Mucosa of stomach (tissue), 1 donor: Measurements from ENCODE around the gene LENEP.

Experiments used
- H3K27me3 ChIP-seq: one replicate; pipeline ENCODE4 v1.7.0; 2013; ENCODE audit warnings: mild to moderate bottlenecking, low read length; ENCODE audit not compliant: control insufficient read depth, insufficient read depth
- H3K36me3 ChIP-seq: one replicate; pipeline ENCODE4 v1.7.0; 2013; ENCODE audit warnings: low read length; ENCODE audit not compliant: control insufficient read depth, insufficient read depth
- H3K4me1 ChIP-seq: one replicate; pipeline ENCODE4 v1.7.0; 2013; ENCODE audit warnings: mild to moderate bottlenecking, low read length; ENCODE audit not compliant: control insufficient read depth, insufficient read depth
- H3K4me3 ChIP-seq: one replicate; pipeline ENCODE4 v1.7.0; 2013; ENCODE audit warnings: low read length
- H3K9ac ChIP-seq: one replicate; pipeline ENCODE4 v1.7.0; 2013; ENCODE audit warnings: mild to moderate bottlenecking, low read length, moderate library complexity
- H3K9me3 ChIP-seq: one replicate; pipeline ENCODE4 v1.7.0; 2013; ENCODE audit warnings: mild to moderate bottlenecking, low read length, moderate library complexity; ENCODE audit not compliant: control insufficient read depth
- donor health status: Pancreatic carcinoma.

The LENEP gene

GRCh38 chr1:155022136-155022926, 28.9 kb downstream of the LENEP start:
- H3K9me3 ChIP-seq = no peaks in the 10 kb centered on the region
- no peak overlapping the region for H3K9ac ChIP-seq
- H3K27me3 ChIP-seq = no peaks in the 10 kb centered on the region
- H3K4me3 ChIP-seq = no peak overlapping the region
- peaks cover 24% of the 10 kb centered on the region for H3K4me1 ChIP-seq
- peaks cover 8% of the 10 kb centered on the region for H3K36me3 ChIP-seq

- no peaks in the 10 kb centered on the region for H3K27me3 ChIP-seq
- no peak overlapping the region for H3K4me3 ChIP-seq
- peaks cover 8% of the 10 kb centered on the region for H3K36me3 ChIP-seq
- H3K9ac ChIP-seq = no peak overlapping the region
- H3K9me3 ChIP-seq = no peaks in the 10 kb centered on the region
- peaks cover 20% of the 10 kb centered on the region for H3K4me1 ChIP-seq
Observed at GRCh38 chr1:155022927-155023236, 29.5 kb downstream of the LENEP start.

GRCh38 chr1:155023627-155024026, 30.2 kb downstream of the LENEP start:
- Histone ChIP-seq H3K9ac (no peak overlapping the region), H3K27me3 (no peaks in the 10 kb centered on the region), H3K4me3 (no peak overlapping the region), H3K9me3 (no peaks in the 10 kb centered on the region), H3K36me3 (peaks cover 8% of the 10 kb centered on the region), H3K4me1 (peaks cover 12% of the 10 kb centered on the region)

GRCh38 chr1:155024315-155024714, 30.9 kb downstream of the LENEP start:
- Histone ChIP-seq H3K27me3 (peaks cover 4% of the 10 kb centered on the region), H3K4me3 (no peak overlapping the region), H3K36me3 (peaks cover 8% of the 10 kb centered on the region), H3K4me1 (peaks cover 10% of the 10 kb centered on the region), H3K9ac (no peak overlapping the region), H3K9me3 (no peaks in the 10 kb centered on the region)

DNA sequence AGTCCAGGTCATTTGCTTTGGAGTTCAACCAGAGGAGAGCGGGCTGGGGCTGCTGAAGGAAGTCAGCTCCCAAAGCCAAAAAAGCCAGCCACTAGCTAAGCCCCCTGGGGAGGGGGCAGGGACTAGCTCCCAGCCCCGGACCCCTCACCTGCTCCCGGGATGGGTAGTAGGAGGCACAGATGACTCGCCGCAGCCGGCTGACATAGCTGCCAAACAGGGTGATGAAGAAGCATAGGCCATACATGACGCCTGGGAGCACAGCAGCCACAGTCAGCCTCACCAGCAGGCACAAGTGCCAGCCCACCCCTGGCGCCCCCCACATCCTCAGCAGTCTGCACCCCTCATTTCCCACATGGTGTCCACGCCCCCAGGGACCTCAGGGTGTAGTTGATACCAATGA, 32.8 kb downstream of the LENEP start:
- Histone ChIP-seq H3K9me3 (no peaks in the 10 kb centered on the region), H3K4me1 (peaks cover 10% of the 10 kb centered on the region), H3K27me3 (peaks cover 6% of the 10 kb centered on the region), H3K36me3 (no peaks in the 10 kb centered on the region), H3K9ac (no peak overlapping the region), H3K4me3 (no peak overlapping the region)

DNA sequence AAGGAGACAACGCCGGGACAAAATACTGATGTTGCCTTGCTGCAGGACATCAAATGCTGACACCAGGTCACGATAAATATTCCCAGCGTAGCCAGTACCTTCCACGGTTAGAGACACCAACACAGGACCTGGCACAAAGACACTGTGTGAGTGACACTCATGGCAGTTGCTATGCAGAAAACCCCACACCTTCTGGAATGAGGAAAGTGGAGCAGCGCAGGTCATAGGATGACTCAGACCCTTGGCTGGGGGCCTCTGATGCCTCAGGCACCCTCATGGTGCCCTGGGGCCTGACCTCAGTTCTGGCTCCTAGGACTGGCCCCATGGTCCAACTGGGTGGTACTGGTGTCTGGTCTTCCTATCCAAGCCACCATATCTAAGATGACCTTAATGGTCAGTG, 33.2 kb downstream of the LENEP start:
- Histone ChIP-seq H3K4me3 (no peak overlapping the region), H3K36me3 (no peaks in the 10 kb centered on the region), H3K4me1 (peaks cover 10% of the 10 kb centered on the region), H3K27me3 (peaks cover 6% of the 10 kb centered on the region), H3K9me3 (no peaks in the 10 kb centered on the region), H3K9ac (no peak overlapping the region)

GRCh38 chr1:155029513-155030242, 36.3 kb downstream of the LENEP start:
- Histone ChIP-seq H3K4me3 (no peak overlapping the region), H3K4me1 (no peaks in the 10 kb centered on the region), H3K36me3 (no peaks in the 10 kb centered on the region), H3K9ac (no peak overlapping the region), H3K27me3 (peaks cover 6% of the 10 kb centered on the region), H3K9me3 (no peaks in the 10 kb centered on the region)

DNA sequence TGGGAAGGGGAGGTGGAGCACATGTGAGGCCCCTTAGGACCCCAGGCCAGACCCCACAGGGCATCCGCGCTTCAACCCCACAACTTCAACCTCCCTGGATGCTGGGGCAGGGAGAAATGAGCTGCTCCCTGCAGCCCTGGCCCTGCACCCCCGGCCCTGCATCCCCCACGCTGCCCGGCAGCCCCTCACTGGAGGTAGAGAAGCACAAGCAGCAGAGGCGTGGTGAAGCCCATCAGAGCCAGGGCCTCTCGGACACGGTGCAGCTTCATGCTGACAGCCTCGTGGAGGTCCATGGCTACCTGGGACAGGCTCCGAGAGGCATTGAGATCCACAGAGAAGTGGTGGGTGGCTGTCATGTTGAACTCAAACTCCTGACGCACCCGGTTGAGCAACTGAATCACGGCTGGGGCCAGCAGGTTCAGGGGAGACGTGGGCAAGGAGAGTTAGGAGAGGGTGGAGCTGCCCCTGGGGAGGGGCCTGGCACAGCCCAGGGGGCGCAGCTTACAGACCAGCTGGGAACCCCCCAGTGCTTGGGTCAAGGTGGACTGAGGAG, 36.9 kb downstream of the LENEP start:
- no peaks in the 10 kb centered on the region for H3K9me3 ChIP-seq
- no peaks in the 10 kb centered on the region for H3K4me1 ChIP-seq
- H3K27me3 ChIP-seq = peaks cover 6% of the 10 kb centered on the region
- no peak overlapping the region for H3K4me3 ChIP-seq
- no peaks in the 10 kb centered on the region for H3K36me3 ChIP-seq
- no peak overlapping the region for H3K9ac ChIP-seq

- Histone ChIP-seq H3K9ac (no peak overlapping the region), H3K36me3 (no peaks in the 10 kb centered on the region), H3K4me1 (no peaks in the 10 kb centered on the region), H3K27me3 (peaks cover 6% of the 10 kb centered on the region), H3K4me3 (no peak overlapping the region), H3K9me3 (no peaks in the 10 kb centered on the region)
Observed at GRCh38 chr1:155030899-155031298, 37.5 kb downstream of the LENEP start.

- H3K4me3 ChIP-seq = no peak overlapping the region
- no peak overlapping the region for H3K9ac ChIP-seq
- H3K27me3 ChIP-seq = peaks cover 6% of the 10 kb centered on the region
- H3K36me3 ChIP-seq = no peaks in the 10 kb centered on the region
- H3K4me1 ChIP-seq = peaks cover 5% of the 10 kb centered on the region
- no peaks in the 10 kb centered on the region for H3K9me3 ChIP-seq
Observed at GRCh38 chr1:155032886-155033285, 39.5 kb downstream of the LENEP start.

- peaks cover 6% of the 10 kb centered on the region for H3K27me3 ChIP-seq
Observed at GRCh38 chr1:155033524-155033923, 40.1 kb downstream of the LENEP start, which contains the start of the genes DCST1 and DCST2. TSS of gene DCST1 (plus strand) at chr1:155033824. CDS start at chr1:155034037, 213 bp downstream. TSS of gene DCST2 (minus strand) at chr1:155033781. CDS start at chr1:155033701, 80 bp downstream.

More at GRCh38 chr1:155033524-155033923, 40.1 kb downstream of the LENEP start, which contains the start of the genes DCST1 and DCST2:
- H3K9me3 ChIP-seq = no peaks in the 10 kb centered on the region
- peaks cover 12% of the 10 kb centered on the region for H3K4me1 ChIP-seq
- no peak within 1 kb of the TSS for H3K9ac ChIP-seq
- H3K36me3 ChIP-seq = no peaks in the 10 kb centered on the region
- H3K4me3 ChIP-seq = no peak within 1 kb of the TSS
